HG02642 (cell line): ENCODE data around the gene ZDHHC22.

Source experiments
- ATAC-seq: cut with Tn5 transposase; IDR thresholded peaks from one replicate; pipeline ENCODE4 v1.9.1; 2021; ENCODE audit warnings: mild to moderate bottlenecking; ENCODE audit not compliant: unreplicated experiment, poor library complexity

Gene ZDHHC22

GRCh38 chr14:77158175-77158881 lies 16.7 kb upstream of the ZDHHC22 start:
- no peak for ATAC-seq

DNA sequence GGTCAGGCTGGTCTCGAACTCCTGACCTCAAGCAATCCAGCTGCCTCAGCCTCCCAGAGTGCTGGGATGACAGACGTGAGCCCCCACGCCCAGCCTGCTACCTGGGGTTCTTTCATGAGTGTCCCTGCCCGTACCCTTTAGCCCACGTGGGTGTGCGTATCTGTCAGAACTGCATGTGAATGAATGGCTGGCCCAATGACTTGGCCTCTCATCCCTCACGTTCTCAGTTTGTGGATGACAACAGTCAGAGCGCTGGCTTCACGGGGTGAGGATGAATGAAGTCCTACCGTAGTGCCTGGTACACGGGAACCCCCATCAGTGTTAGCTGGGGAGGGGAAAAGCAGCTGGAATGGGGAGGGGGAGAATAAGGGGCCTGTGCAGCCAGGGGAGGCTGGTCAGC lies 16.1 kb upstream of the ZDHHC22 start:
- ATAC-seq, result no peak

DNA sequence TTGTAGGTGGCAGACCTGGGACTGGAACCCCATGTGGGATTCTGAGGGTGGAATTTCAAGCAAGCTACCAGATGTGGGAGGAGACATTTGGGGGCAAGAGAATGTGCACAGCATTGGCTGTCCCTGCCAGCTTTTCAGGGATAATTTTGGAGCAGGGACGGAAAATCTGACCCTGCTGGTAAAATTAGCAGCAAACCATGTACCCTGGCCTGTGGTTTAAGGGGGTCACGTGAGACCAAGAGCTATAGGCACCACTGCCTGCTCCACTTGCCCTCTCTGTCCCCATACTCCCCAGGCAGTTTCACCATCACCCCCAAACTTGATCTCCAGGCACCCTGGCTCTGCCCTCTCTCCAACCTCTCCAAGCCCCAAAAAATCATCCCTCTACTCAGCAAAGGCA lies 13.5 kb upstream of the ZDHHC22 start:
- no peak for ATAC-seq

- no peak for ATAC-seq
Measured at GRCh38 chr14:77154421-77154820, 12.8 kb upstream of the ZDHHC22 start.

- no peak for ATAC-seq
Measured at GRCh38 chr14:77153802-77154201, 12.2 kb upstream of the ZDHHC22 start.

DNA sequence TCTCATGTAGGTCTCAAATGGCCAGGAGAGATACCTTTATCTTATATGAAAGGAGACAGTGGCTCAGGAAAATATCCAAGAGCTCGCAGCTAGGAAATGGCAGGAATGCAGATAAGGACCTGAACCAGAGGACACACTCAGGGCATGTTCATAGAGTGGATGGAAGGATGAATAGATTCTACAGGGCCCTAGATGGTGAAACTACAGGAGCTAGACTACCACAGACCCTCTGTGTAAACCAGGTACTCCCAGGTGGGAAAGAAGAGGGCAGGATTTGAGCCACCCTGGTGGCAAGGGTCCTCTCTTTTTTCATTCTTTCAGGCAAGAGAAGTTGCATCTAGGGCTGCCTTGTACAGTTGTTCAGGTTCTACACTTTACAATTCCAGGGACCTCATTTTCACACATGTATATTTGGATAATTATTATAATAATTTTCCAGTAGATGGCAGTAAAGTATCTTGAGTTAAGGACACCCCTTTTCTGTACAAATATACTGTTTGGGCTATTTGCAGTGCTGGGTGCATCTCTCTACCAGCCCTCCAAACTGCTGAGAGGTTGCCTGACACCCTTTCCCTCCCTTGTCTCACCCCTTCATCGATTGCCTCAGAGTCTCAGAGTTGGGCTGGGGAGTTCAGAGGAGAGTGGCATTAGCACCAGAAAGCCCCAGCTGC lies 10.5 kb upstream of the ZDHHC22 start:
- no peak for ATAC-seq

DNA sequence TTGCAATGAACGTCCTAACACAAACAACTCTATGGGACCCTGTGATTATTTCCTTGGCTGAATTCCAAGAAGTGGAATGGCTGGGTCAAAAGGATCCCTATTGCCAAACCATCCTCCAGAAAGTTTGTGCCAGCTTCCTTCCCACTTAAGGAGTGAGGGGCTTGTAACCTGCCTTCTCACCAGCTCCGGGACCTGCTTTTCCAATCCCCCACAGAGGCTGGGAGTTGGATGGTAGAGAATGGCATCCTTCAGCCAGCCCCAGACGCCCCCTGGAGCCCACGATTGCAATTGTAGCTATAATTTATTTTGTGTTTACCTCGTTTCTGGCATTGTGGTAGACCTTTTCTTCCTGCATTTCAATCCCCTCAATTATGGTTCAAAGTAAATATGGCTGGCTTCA lies 9.7 kb upstream of the ZDHHC22 start:
- no peak for ATAC-seq

- no peak for ATAC-seq
Measured at GRCh38 chr14:77148510-77149231, 7.1 kb upstream of the ZDHHC22 start.

- no peak for ATAC-seq
Measured at GRCh38 chr14:77145975-77146740, 4.6 kb upstream of the ZDHHC22 start.

- no peak for ATAC-seq
Measured at GRCh38 chr14:77144412-77145115, 3.0 kb upstream of the ZDHHC22 start.

DNA sequence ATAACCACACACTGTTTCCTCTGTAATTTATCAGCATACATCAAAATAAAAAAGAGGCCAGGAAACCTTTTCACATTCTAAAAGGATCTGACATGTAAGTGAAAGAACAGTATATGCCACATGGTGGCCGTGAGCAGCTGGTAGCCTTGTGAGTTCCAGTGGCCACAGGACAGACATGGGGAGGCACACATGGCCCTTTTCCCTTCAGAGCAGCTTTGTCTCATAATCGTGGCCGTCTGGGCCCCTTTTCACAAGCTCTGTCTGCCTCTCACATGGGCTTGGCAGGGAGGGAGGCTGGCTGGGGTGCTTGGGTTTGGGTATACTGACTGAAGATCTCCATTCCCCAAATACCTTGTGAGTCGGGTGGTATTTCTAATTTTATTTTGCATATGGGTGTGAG lies 1.5 kb upstream of the ZDHHC22 start:
- ATAC-seq, result no peak

GRCh38 chr14:77142005-77142800 lies 612 bp upstream of the ZDHHC22 start:
- ATAC-seq, result no peak

DNA sequence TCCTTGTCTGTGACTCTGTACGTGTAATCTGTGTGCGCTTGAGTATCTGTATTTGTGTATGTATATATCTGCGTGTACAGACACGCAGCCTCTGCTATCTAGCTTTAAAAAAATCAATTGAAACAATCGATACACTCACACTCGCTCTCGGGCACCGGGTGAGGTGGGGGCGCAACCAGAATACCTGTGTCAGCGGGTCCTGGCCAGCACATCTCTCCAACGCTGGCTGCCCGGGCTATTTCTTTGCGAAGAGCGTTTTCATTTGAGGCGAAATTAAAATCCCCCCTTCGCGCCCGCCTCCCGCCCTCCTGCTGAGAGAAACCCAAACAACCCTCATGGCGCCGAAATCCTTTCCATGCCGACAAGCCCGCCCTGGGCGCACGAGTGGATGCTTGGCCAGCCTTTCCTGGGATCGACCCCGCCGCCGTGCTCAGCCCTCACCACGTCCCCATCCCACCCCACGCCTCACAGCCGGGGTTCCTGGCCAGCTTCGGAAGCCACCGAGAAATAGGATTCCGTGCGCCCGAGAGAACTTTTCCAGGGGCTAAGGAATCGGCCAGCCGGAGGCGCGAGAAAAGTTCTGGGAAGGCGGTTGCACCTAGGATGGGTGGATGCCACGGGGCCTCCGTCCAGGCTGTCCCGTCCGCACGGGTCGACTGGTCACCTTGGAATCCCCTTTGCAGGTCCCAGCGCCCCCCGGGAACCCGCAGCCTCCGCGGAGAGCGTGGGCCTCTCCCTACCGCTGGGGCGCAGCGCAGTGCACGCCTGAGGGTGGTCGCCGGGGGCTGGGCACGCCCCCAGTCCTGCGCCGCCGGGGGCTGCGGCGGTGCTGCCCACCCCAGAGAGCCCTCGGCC lies 1.0 kb downstream of the ZDHHC22 start:
- no peak for ATAC-seq

DNA sequence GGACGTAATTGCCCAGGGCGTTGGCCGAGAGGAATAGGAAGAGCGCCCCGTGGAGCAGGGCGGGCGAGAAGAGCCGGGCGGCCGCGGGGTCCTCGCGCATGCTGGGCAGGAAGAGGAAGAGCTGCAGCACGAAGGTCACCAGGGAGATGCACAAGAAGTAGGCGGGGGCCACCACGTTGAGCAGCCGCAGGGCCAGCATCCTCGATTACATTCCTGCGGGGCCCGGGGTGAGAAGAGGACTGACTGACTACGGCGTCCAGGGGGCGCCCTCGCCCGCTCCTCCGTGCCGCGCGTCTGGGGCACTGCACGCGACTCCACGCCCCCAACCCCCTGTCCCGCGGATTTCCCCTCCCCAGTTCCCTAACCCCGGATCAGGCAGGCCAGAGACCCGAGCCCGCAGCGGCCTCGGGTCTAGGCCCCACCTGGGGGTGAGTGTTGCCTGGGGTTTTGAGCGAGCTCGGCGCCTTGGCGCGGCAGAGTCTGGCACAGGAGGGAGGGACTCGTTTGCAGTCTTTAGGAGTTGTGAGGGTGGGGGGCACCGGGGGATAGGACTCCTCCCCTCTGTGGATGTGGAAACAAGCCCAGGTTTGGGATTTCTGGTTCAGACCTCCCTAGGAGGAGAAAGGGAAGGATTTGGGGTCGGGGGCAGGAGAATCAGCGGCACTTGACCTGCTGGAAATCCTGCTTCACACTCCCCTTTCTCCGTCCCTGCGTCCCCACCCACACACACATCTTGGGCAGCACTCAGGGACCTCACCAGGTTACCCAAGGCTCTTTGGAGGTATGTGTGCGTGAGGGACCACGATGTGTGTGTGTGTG lies 1.8 kb downstream of the ZDHHC22 start:
- no peak for ATAC-seq

GRCh38 chr14:77139022-77139421 lies 2.6 kb downstream of the ZDHHC22 start:
- ATAC-seq, result no peak

- ATAC-seq, result no peak
Measured at GRCh38 chr14:77133720-77134338, 7.8 kb downstream of the ZDHHC22 start.

- no peak for ATAC-seq
Measured at GRCh38 chr14:77131871-77132486, 9.6 kb downstream of the ZDHHC22 start.
